GM15510 (cell line): ENCODE measurements around the gene MAGEA12.
"Not testable (repeated sequence)": the region's sequence is repeated elsewhere in the genome, so short reads cannot be mapped to it uniquely, and the experiment has no call there.

ENCODE experiments used
- POLR2A ChIP-seq: IDR thresholded peaks from 3 replicates; pipeline ENCODE4 v1.6.1; 2011; ENCODE audit warnings: borderline replicate concordance; ENCODE audit not compliant: insufficient read length; ENCODE audit errors: extremely low read depth

MAGEA12 gene

GRCh38 chrX:152769549-152770289 is 36.2 kb downstream of the MAGEA12 start, which contains the start of gene MAGEA6:
MAGEA6 (minus strand) TSS chrX:152769689; CDS start chrX:152767650, 2,039 bp downstream.
- not testable (repeated sequence) for TF ChIP-seq POLR2A
